GM12892 (cell line): Measurements from ENCODE around the gene TXNRD1.
"Not testable (repeated sequence)": the region's sequence is repeated elsewhere in the genome, so short reads cannot be mapped to it uniquely, and the experiment has no call there.

Experiments used
- DNase-seq: peaks from one replicate; pipeline ENCODE4 v3.0.0; 2011; ENCODE audit not compliant: insufficient read length
- FAIRE-seq: peaks from 2 replicates; lab custom pipeline; 2011; peaks lifted over from hg19 to GRCh38; lab: Jason Lieb, UNC
- POLR2A ChIP-seq: IDR thresholded peaks from 2 replicates; pipeline ENCODE4 v1.6.1; 2011; ENCODE audit warnings: low read depth, low read length, control low read depth
- POLR2AphosphoS5 ChIP-seq: IDR thresholded peaks from 2 replicates; pipeline ENCODE4 v1.6.1; 2011; ENCODE audit warnings: low read depth, low read length, control low read depth
- TAF1 ChIP-seq: IDR thresholded peaks from 2 replicates; pipeline ENCODE4 v1.6.1; 2011; ENCODE audit warnings: low read depth, mild to moderate bottlenecking, control low read depth, low read length, borderline replicate concordance

Gene TXNRD1

GRCh38 chr12:104291867-104292524 lies 76.4 kb downstream of the TXNRD1 start:
- DNase-seq, result no peak
- FAIRE-seq, result no peak
- no peak for TF ChIP-seq TAF1
- no peak for TF ChIP-seq POLR2AphosphoS5
- no peak for TF ChIP-seq POLR2A

GRCh38 chr12:104292872-104293794 lies 77.6 kb downstream of the TXNRD1 start:
- TF ChIP-seq TAF1 (no peak), POLR2A (no peak), POLR2AphosphoS5 (no peak)
- DNase-seq (no peak), FAIRE-seq (no peak)

GRCh38 chr12:104294158-104294859 lies 78.7 kb downstream of the TXNRD1 start:
- not testable (repeated sequence) for DNase-seq, FAIRE-seq

GRCh38 chr12:104294927-104295668 lies 79.5 kb downstream of the TXNRD1 start:
- DNase-seq (no peak), FAIRE-seq (no peak)
- TF ChIP-seq POLR2A (no peak), TAF1 (no peak), POLR2AphosphoS5 (no peak)

- no peak for DNase-seq
- no peak for FAIRE-seq
- TF ChIP-seq POLR2A, result no peak
- no peak for TF ChIP-seq TAF1
- TF ChIP-seq POLR2AphosphoS5, result no peak
These were observed 80.4 kb downstream of the TXNRD1 start for GRCh38 chr12:104295954-104296353.

- no peak for TF ChIP-seq POLR2A
- TF ChIP-seq POLR2AphosphoS5, result no peak
- TF ChIP-seq TAF1, result no peak
- no peak for FAIRE-seq
- no peak for DNase-seq
These were observed 81.1 kb downstream of the TXNRD1 start for GRCh38 chr12:104296718-104297117.

- no peak for DNase-seq
- no peak for FAIRE-seq
- TF ChIP-seq TAF1, result no peak
- no peak for TF ChIP-seq POLR2AphosphoS5
- no peak for TF ChIP-seq POLR2A
These were observed 82.0 kb downstream of the TXNRD1 start for GRCh38 chr12:104297477-104298113.

GRCh38 chr12:104299842-104300481 lies 84.4 kb downstream of the TXNRD1 start:
- no peak for TF ChIP-seq POLR2A
- TF ChIP-seq POLR2AphosphoS5, result no peak
- no peak for TF ChIP-seq TAF1
- FAIRE-seq (no peak), DNase-seq (no peak)

- peak; percentile 80 for DNase-seq
- peak; percentile 70; the same call in 1 of the 2 replicates for TF ChIP-seq POLR2A
- 0 out of 2 replicates have a peak, but pooled peaks have one; percentile 56 for TF ChIP-seq POLR2AphosphoS5
- TF ChIP-seq TAF1, result no peak; the same call in 1 of the 2 replicates
- peak; percentile 84 for FAIRE-seq
These were observed 88.1 kb downstream of the TXNRD1 start, which contains the start of gene EID3 for GRCh38 chr12:104303538-104304151. Gene EID3, plus strand, starts transcription at chr12:104303739. Its CDS starts 196 bp downstream, at chr12:104303935.
